Activated B cell treated with CpG ODN at 0.5 μM for 24 hours (primary cell): ENCODE measurements around the gene DNAJC12. TPM values are rescaled to one million over a fixed set of nuclear protein-coding genes. Genes with fewer than 3 reads are reported as not detected.

Source experiments
- ATAC-seq: fragments of 200-7000 bp; cut with Tn5 transposase; one replicate; pipeline ENCODE4 v1.10.0; 2021; ENCODE audit warnings: low read depth, mild to moderate bottlenecking, moderate library complexity
- CTCF ChIA-PET: fragments of 350-600 bp; sonication (Branson Sonifier 250); formaldehyde crosslinking; loops from one replicate; lab custom pipeline; 2021; ENCODE audit warnings: antibody characterized with exemption; lab: Charles Lee
- POLR2A ChIA-PET: fragments of 350-600 bp; sonication (Branson Sonifier 250); formaldehyde crosslinking; loops from one replicate; lab custom pipeline; 2021; ENCODE audit warnings: antibody characterized with exemption; lab: Charles Lee
- DNase-seq: peaks from one replicate; pipeline ENCODE4 v3.0.0; 2022
- H3K27ac Mint-ChIP-seq: one replicate; pipeline ENCODE4 v1.8.0; 2020; ENCODE audit warnings: mixed read lengths
- H3K27me3 Mint-ChIP-seq: one replicate; pipeline ENCODE4 v1.8.0; 2021; ENCODE audit warnings: mixed read lengths
- H3K36me3 Mint-ChIP-seq: one replicate; pipeline ENCODE4 v1.8.0; 2021; ENCODE audit warnings: low read depth, mixed read lengths
- H3K4me1 Mint-ChIP-seq: one replicate; pipeline ENCODE4 v1.8.0; 2021; ENCODE audit warnings: mixed read lengths
- H3K4me3 Mint-ChIP-seq: one replicate; pipeline ENCODE4 v1.8.0; 2020; ENCODE audit warnings: mild to moderate bottlenecking, mixed read lengths
- H3K9me3 Mint-ChIP-seq: one replicate; pipeline ENCODE4 v1.8.0; 2020; ENCODE audit warnings: mixed read lengths
- intact Hi-C: fragments of 100-400 bp; cut with micrococcal nuclease; formaldehyde crosslinking; loops from one replicate; pipeline ENCODE4 v1.15.1; 2024
- total RNA-seq: library from RNA; stranded (reverse); gene quantifications from 2 replicates; pipeline ENCODE4 v1.2.3, GENCODE V29; 2022
- TF ChIP-seq, protein P1 (sequence below): fragments of 200-600 bp; IDR thresholded peaks from one replicate; pipeline ENCODE4 v1.8.0; 2022; ENCODE audit warnings: antibody characterized with exemption, mild to moderate bottlenecking

DNAJC12 gene
- total RNA-seq, 1 donor from 2014 or later = 0.31 TPM

DNA sequence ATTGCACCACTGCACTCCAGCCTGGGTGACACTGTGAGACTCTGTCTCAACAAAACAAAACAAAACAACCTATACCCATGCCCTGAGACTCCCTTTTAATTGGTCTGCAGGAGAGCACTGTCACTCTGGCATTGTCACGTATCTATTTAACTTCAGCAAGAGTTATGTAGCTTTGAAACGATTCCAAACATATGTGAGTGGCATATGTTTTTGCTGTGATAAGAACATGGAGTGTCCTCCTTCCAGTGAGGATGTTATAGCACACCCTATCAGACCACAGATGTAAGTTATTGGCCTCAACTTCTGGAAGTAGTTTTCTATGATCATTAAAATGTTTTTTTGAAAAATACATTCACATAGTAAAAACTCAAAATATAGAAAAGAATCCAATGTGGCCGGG lies 15.5 kb upstream of the DNAJC12 start:
- TF ChIP-seq, protein P1, sequence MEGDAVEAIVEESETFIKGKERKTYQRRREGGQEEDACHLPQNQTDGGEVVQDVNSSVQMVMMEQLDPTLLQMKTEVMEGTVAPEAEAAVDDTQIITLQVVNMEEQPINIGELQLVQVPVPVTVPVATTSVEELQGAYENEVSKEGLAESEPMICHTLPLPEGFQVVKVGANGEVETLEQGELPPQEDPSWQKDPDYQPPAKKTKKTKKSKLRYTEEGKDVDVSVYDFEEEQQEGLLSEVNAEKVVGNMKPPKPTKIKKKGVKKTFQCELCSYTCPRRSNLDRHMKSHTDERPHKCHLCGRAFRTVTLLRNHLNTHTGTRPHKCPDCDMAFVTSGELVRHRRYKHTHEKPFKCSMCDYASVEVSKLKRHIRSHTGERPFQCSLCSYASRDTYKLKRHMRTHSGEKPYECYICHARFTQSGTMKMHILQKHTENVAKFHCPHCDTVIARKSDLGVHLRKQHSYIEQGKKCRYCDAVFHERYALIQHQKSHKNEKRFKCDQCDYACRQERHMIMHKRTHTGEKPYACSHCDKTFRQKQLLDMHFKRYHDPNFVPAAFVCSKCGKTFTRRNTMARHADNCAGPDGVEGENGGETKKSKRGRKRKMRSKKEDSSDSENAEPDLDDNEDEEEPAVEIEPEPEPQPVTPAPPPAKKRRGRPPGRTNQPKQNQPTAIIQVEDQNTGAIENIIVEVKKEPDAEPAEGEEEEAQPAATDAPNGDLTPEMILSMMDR = no peak
- no peak for DNase-seq
- POLR2A ChIA-PET = interaction anchor here (0.6 to 0.7 kb wide), 2 partner anchors 14 to 32 kb away, joined by 3 to 5 read pairs; no protein-coding TSS in a partner anchor

DNA sequence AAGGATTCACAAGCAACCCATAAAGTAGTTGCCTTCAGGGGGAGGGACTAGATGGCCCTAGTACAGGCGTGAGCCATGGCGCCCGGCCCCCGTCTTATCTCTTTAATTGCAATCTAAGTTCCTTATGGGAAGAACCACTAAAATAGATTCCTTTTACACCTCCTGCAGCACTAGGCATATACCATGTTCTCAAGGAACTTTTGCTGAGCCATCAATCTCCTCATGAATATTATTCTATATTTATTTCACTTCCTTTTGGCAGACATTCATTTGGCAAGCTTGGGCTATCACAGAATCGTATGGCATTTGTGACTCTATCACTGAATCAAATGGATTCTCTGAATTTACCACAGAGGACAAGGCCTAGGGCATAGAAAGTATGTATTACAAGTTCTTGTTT lies 14.8 kb upstream of the DNAJC12 start:
- ChIA-PET CTCF (interaction anchor here (4.6 kb wide), 1 partner anchor 304 kb away, joined by 118 read pairs; no protein-coding TSS in a partner anchor), POLR2A (no interaction called here)
- H3K9me3 Mint-ChIP-seq = no peaks in the 10 kb centered on the region
- ATAC-seq = no peak
- TF ChIP-seq, protein P1 = no peak
- intact Hi-C loops = no loop called here
- peaks cover 15% of the 10 kb centered on the region for H3K4me1 Mint-ChIP-seq
- H3K27ac Mint-ChIP-seq = no peak overlapping the region
- no peaks in the 10 kb centered on the region for H3K27me3 Mint-ChIP-seq
- DNase-seq = no peak
- no peak overlapping the region for H3K4me3 Mint-ChIP-seq
- peaks cover 9% of the 10 kb centered on the region for H3K36me3 Mint-ChIP-seq

More for the DNA sequence above, 15.5 kb upstream of the DNAJC12 start:
- Mint-ChIP-seq H3K9me3 (no peaks in the 10 kb centered on the region), H3K27me3 (no peaks in the 10 kb centered on the region), H3K27ac (no peak overlapping the region), H3K4me3 (no peak overlapping the region), H3K36me3 (peaks cover 9% of the 10 kb centered on the region), H3K4me1 (peaks cover 15% of the 10 kb centered on the region)
- ATAC-seq = no peak
- CTCF ChIA-PET = interaction anchor here (0.7 to 4.6 kb wide), 2 partner anchors 303 to 448 kb away, joined by 3 to 118 read pairs; no protein-coding TSS in a partner anchor
- intact Hi-C loops = no loop called here

DNA sequence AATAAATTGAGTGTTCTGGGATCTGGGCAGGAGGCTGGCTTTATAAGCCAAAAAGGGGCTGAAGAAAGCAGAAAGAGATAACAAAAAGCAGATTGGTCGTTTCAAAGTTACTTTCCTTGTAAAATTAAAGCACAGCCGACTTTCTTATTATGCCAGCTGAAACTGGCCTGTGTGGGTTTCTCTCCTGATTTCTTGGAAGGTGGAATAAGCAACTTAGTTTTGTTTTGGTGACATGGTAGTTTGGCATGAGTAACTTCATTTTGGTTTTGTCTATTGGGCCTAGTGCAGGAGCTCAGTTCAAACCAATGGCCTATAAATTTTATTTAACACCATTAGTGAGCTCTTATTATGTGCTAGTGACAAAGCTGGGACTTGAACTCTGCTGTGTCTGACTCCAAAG lies 13.2 kb upstream of the DNAJC12 start:
- H3K9me3 Mint-ChIP-seq = no peaks in the 10 kb centered on the region
- peaks cover 9% of the 10 kb centered on the region for H3K36me3 Mint-ChIP-seq
- no peaks in the 10 kb centered on the region for H3K27me3 Mint-ChIP-seq
- peak overlapping the region; percentile 20 for H3K4me3 Mint-ChIP-seq
- no peak for DNase-seq
- ChIA-PET POLR2A (interaction anchor here (1.0 to 2.3 kb wide), 2 partner anchors 33 to 34 kb away, joined by 4 to 6 read pairs; partner anchors contain the start of gene SIRT1), CTCF (interaction anchor here (1.0 kb wide), 1 partner anchor 305 kb away, joined by 3 read pairs; no protein-coding TSS in a partner anchor)
- H3K4me1 Mint-ChIP-seq = peaks cover 15% of the 10 kb centered on the region
- intact Hi-C loops = no loop called here
- H3K27ac Mint-ChIP-seq = no peak overlapping the region
- ATAC-seq = no peak
- TF ChIP-seq, protein P1 = no peak

DNA sequence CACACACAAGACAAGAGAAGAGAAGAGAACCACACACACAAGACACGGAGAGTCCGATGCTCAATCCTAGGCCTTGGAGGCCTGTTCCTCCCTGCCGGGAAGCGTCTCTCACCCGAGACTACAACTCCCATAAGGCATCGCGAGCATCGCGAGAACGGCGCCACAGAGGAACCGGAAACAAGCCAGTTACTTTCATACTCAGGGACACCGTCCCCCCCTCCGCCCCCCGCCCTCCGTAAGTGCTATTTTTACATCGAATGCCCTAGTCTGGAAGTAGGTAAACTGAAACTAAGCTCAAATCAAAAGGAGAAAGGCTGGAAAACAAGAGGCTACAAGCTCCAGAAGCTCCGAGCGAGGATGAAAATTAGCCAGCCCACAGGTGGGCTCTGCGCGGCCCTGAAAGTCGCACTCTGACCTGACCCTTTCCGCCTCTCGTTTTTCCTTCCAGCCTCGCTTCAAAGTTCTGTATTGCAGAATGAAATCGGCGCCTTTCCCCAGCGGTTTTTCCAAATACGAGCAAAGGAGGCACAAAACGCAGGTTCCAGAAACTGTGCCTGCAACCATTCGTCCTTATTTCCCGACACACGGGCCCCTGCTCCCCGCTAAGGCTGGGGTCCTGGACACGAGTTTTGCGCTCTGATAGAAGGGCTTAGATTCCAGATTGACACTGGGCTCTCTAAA lies 11.5 kb upstream of the DNAJC12 start:
- TF ChIP-seq, protein P1 = no peak
- intact Hi-C loops = loop anchor here (1.0 to 5.0 kb wide), 9 partner anchors 35 to 1052 kb away; partner anchors contain the start of genes CCAR1, DDX50, HERC4 and RUFY2
- H3K27me3 Mint-ChIP-seq = no peaks in the 10 kb centered on the region
- CTCF ChIA-PET = interaction anchor here (0.6 kb wide), 1 partner anchor 35 kb away, joined by 3 read pairs; the partner anchor contains the start of gene SIRT1
- ATAC-seq (peak; percentile 95), DNase-seq (peak; percentile 90)
- peak overlapping the region; percentile 94 for H3K4me3 Mint-ChIP-seq
- H3K9me3 Mint-ChIP-seq = no peaks in the 10 kb centered on the region
- POLR2A ChIA-PET = interaction anchor here (0.6 to 2.3 kb wide), 13 partner anchors 34 to 1133 kb away, joined by 3 to 15 read pairs (median 4); partner anchors contain the start of genes DNA2, HNRNPH3, PBLD and SIRT1
- H3K27ac Mint-ChIP-seq = peak overlapping the region; percentile 96
- H3K4me1 Mint-ChIP-seq = peaks cover 13% of the 10 kb centered on the region
- H3K36me3 Mint-ChIP-seq = peaks cover 9% of the 10 kb centered on the region

DNA sequence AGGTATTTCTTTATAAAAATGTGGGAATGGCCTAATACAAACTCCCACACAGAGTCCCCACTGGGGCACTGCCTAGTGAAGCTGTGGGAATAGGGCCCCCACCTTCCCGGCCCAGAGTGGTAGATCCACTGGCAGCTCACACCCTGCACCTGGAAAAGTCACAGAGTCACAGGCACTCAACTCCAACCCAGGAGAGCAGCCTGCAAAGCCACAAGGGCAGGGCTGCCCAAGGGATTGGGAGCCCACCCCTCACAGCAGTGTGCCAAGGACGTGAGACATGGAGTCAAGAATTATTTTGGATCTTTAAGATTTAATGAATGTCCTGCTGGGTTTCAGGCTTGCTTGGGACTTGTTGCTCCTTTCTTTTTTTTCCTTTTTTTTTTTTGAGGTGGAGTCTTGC lies 5.3 kb upstream of the DNAJC12 start:
- Mint-ChIP-seq H3K4me1 (no peaks in the 10 kb centered on the region), H3K4me3 (no peak overlapping the region), H3K9me3 (peaks cover 11% of the 10 kb centered on the region), H3K27me3 (no peaks in the 10 kb centered on the region), H3K36me3 (no peaks in the 10 kb centered on the region), H3K27ac (no peak overlapping the region)
- no peak for ATAC-seq
- intact Hi-C loops = no loop called here
- TF ChIP-seq, protein P1 = no peak
- CTCF ChIA-PET = interaction anchor here (1.1 kb wide), 1 partner anchor 12 kb away, joined by 3 read pairs; no protein-coding TSS in a partner anchor
- DNase-seq = no peak
- POLR2A ChIA-PET = interaction anchor here (0.6 kb wide), 1 partner anchor 43 kb away, joined by 4 read pairs; no protein-coding TSS in a partner anchor
